Measurements from ENCODE around the gene NUDT14.

NUDT14 gene

DNA sequence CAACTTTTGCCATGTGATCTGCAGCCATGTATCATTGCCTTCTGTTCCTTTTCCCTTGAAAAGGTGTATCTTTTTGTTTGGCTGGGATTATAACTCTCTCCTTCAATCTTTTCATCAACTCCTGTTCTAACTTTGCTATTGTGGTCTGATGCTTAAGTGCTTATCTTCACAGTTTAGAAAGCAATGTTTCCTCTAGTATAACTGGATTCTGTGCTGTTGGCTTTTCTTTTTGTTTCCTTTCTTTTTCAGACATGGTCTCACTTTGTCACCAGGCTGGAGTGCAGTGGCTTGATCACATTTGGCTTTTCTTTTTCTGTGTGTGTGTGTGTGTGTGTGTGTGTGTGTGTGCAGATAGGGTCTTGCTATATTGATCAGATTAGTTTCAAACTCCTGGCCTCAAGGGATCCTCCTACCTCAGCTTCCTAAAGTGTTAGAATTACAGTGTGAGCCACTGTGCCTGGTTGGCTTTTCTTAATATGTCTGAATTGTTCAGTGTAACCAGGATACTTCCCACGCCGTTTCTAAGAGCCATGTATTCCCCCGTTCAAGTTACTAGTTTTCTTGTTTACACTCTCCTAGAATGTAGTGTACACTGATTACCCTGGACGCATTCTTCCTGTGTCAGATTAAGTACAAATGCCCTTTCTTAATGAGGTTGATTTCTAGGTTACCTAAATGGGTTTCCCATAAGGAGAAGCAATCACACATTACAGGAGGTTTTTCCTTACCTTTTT is 48.0 kb downstream of the NUDT14 start:
- DNase-seq (ENCODE audit: low read depth), result no peak

DNA sequence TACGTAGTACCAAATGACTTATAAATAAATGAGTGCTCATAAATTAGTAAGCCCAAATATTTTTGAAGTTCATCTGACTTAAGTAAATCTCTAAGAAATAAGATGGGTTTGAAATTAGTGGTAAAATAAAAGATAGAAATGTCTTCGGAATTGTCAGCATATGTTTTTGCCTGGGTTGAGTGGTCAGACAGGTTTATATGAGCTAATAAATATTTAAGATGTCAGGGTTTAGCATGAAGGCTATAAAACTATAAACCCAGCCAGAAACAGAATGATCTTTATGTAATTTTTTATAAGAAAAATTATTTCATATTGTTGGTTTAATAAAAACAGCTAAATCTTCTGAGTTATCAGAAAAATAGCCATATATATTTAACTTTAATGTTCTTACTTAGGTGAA is 49.9 kb downstream of the NUDT14 start:
- DNase-seq (ENCODE audit: low read depth), result no peak

DNA sequence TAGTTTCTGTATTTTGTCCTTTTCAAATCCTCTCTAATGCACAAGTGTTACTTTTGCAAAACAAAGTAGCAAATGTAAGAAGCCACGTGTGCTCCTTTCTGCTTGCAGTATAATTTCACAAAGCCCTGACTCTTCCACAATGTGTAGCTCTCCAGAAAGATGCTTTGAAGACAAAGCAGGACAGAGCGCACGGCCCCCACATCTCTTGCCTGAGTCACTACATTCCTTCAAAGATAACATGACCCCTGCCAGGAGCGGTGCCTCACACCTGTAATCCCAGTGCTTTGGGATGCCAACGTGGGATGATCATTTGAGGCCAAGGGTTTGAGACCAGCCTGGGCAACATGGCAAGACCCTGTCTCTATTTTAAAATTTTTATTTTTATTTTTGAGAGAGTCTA is 53.1 kb downstream of the NUDT14 start:
- DNase-seq (ENCODE audit: low read depth), result no peak

DNA sequence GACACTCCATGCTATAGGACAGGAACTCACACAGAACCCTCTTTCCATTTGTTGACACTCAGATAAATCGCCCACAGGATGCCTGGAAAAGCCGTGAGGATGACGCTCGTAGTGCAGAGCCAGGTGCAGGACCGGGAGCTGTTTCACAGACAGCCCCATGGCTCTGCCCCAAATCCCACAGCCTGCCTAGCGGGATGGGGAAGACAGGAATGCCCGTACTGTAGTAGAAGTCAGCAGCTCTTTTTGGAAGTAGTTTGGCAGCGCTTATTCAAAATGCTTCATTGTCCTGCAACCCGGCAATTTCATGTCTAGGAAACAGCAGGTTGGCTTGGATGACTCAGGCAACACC is 54.2 kb downstream of the NUDT14 start:
- no peak for DNase-seq (ENCODE audit: low read depth)

DNA sequence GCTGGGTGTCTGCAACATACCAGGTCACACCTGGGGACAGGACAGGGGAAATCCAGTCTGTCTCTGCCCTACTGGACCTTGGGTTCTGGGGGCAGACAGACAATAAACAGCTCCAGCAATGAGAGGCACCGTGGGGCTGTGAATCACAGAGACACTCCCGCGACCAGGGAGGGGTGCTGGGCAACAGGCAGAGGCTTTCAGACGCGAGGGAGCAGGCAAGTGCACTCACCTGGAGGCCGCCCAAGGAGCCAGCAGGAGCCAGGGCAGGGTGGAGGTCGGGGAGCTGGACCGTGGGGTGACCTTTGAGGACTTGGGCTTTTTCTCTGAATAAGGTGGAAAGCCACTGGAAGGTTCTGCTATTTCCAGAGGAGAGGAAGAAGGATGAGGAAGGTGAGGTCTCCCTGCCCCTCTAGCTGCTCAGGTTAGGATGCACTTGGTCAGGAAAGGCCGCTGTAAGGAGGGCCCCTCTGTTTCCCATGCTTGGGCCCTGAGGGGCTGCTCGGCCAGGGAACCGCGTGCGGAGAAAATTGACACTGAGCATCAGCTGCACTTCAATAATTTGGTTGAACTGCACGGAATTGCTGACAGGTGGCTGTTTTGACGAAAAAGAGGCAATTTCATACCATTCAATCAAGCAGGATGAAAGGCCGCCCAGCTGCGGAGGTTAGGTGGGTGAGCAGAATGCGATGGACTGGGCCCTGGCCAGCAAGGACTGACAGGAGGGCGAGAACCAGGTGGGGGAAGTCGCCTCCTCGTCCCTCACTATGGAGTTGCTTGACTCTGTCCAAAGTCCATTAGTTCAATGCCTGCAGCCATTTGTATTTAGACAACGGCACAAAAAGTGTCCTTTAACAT is 54.8 kb downstream of the NUDT14 start:
- DNase-seq (ENCODE audit: low read depth), result no peak

DNA sequence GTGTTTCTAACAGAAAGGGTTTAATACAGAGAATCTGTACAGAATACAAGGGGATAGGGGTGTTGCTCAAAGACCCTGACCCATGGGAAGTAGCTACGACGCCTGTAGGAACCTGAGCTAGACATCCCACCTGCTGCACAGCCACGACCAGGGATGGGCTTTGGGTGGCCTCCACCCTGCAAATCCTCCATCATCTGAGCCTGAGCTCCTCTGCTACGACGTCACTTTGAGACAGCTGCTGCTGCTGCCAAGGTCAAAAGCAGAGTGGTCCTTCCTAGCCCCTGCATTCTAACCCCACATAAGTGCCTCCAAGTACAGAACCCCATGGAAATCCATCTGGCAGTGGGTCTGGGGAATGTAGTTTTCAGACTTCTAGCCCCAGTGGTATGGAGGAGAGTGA is 56.3 kb downstream of the NUDT14 start:
- DNase-seq (ENCODE audit: low read depth), result no peak

DNA sequence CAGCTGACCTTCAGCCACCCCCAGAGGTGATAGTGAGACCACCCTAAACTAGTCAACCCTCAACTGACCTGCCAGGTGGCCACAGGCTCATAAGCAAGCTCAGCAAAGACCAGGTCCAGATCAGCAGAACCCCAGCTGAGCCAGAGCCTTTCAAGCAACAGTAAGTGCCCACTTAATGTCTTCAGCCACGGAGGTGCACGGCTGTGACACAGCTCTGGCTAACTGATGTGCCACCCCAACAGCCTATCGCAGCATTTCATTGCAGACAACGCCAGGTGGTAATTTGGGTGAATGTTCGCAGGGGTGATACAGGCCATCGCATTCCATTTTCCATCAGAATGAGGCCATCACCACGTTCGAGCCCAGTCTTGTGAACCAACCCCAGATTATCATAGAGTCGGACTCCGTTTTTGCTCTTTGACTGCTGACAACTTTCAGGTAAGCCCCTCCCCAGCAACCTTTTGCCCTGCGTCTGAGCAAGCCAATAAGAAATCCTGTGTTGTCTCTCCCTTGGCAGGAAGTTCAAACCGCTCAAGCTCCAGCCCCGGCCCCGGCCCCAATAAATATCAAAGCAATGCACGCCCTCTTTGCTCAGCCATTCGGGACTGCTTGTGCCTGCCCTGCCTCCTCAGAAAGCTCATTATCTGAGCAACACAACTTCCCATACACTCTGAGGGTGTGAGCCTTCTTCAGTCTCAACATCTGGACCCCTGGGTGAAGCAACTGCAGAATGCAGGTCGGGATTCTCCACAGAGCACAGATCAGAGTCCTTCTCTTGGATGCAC is 56.9 kb downstream of the NUDT14 start:
- no peak for DNase-seq (ENCODE audit: low read depth)

DNA sequence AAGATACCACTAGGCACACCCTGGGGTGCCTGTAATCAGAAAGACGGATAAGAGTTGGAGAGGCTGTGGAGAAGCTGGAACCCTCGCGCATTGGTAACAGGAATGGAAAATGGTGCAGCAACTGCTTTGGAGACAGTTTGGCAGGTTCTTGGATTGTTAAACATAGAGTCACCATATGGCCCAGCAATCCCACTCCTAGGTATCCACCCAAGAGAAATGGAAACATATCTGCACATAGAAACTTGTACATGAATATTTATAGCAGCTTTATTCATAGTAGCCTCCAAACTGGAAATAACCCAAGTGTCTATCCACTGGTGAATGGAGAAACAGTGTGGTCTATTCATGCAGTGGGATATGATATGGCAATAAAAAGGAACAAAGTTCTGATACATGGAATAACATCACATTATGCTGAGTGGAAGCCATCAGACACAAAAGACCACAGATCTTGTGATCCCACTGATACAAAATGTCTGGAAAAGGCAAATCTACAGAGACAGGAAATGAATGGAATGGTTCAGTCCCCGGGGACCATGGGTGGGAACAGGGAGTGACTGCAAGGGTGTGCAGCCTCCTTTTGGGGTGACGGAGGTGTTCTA is 57.9 kb downstream of the NUDT14 start:
- DNase-seq (ENCODE audit: low read depth), result no peak

Data from iris pigment epithelial cell (primary cell).